ENCODE data around the gene FRMD4B.
A peak's percentile ranks its signal among the peaks of the same experiment; 100 is the strongest.

The FRMD4B gene

DNA sequence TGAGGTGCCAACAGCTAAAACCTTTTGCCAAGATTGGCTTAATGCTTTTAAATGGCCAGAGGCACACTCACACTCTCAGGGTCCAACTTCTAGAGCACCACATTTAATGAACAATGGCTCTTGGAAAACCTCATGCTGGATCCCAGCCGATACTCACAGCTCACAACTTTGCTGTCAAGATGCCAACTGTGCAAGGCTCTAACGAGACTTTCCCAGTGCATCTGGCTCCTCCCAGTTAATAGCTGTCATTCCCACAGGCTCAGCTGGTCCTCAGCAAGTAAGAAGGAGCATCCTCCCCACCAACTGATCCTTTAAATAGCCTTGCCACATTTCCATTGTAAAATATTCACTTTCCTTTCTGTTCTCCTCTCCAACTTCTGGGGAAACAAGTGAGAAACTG is 20.3 kb upstream of the FRMD4B start:
- no peak overlapping the region for H3K4me3 ChIP-seq (ENCODE audit: low read length)
- DNase-seq (ENCODE audit: low read depth) = peak; percentile 25
- TF ChIP-seq, protein P1, sequence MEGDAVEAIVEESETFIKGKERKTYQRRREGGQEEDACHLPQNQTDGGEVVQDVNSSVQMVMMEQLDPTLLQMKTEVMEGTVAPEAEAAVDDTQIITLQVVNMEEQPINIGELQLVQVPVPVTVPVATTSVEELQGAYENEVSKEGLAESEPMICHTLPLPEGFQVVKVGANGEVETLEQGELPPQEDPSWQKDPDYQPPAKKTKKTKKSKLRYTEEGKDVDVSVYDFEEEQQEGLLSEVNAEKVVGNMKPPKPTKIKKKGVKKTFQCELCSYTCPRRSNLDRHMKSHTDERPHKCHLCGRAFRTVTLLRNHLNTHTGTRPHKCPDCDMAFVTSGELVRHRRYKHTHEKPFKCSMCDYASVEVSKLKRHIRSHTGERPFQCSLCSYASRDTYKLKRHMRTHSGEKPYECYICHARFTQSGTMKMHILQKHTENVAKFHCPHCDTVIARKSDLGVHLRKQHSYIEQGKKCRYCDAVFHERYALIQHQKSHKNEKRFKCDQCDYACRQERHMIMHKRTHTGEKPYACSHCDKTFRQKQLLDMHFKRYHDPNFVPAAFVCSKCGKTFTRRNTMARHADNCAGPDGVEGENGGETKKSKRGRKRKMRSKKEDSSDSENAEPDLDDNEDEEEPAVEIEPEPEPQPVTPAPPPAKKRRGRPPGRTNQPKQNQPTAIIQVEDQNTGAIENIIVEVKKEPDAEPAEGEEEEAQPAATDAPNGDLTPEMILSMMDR (IDR thresholded peaks at IDR 0.05; ENCODE audit: insufficient read depth, low read depth, low read length, missing control alignments) = no peak

DNA sequence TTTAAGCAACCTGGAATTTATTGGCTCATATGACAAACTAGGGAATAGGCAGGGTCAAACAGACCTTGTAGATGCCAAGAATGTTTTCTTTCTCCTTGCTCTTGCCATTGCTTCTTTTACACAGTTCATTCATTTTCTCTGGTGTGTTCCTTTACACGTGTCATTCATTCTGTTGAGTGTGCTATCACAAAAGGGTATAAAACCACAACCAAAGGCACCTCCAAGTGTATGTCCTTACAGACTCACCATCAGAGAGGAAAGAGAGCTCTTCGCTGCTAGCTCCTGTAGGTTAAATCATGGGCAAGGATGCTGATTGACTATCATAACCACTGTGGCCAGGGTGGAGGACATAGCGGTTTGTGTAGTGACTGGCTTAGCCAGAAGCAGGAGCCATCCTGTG is 19.2 kb upstream of the FRMD4B start:
- no peak for DNase-seq (ENCODE audit: low read depth)
- TF ChIP-seq, protein P1 (IDR thresholded peaks at IDR 0.05; ENCODE audit: insufficient read depth, low read depth, low read length, missing control alignments) = no peak
- H3K4me3 ChIP-seq (ENCODE audit: low read length) = no peak overlapping the region

DNA sequence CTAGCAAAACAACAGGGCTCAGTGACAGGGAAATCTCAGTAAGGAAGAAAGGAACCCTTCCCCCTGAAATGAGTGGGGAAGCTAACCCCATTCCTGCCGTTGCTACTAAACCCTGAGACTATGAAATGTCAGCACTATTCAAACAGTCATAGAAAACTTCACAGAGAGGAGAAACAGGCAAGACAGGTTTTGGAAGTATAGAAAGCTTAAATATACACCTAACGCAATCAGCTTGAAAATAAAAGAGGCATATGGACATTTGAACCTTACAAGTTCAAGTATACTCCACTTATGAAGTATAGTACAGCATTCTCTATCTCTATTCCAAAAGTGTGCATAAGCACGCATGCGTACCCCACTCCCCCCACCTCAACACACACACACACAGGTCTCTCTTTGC is 17.6 kb upstream of the FRMD4B start:
- H3K4me3 ChIP-seq (ENCODE audit: low read length) = no peak overlapping the region
- peak; percentile 81 for DNase-seq (ENCODE audit: low read depth)
- TF ChIP-seq, protein P1 (IDR thresholded peaks at IDR 0.05; ENCODE audit: insufficient read depth, low read depth, low read length, missing control alignments) = no peak

DNA sequence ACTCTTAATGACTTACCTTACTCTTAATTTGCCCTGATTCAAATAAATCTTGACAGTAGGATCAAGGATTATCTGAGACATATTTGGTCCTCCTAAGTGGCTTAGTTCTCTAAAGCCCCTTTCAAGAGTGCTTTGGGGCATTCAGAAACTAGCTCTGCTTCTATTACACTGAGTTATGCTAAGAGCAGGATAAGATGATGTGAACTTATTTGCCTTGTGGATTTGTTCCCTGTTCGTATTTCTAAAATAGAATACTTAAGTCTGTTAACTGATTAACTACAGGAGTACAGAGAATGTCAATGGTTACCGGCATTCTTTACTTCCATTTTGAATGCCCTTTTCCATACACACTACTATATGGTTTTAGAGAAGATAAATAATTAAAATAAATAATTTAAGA is 14.8 kb upstream of the FRMD4B start:
- DNase-seq (ENCODE audit: low read depth) = no peak
- no peak overlapping the region for H3K4me3 ChIP-seq (ENCODE audit: low read length)
- TF ChIP-seq, protein P1 (IDR thresholded peaks at IDR 0.05; ENCODE audit: insufficient read depth, low read depth, low read length, missing control alignments) = no peak

DNA sequence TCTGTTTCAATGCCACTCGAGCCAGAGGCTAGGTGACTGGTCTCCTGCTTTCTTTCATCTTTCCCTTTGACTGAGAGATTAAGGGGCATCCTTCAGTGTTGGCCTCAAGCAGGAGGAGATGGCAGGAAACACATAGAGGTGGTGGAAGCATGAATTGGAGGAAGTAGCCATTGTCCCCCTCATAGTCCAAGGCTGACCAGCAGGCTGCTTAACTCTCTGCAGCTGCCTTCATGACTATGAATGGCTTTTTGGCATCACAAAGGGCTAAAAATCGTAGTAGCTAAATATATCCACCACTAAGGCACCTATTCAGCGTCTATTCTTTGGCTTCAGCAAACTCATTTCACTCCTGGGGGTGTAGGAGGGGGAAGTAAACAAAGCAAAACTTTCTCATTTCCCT is 7.0 kb upstream of the FRMD4B start:
- TF ChIP-seq, protein P1 (IDR thresholded peaks at IDR 0.05; ENCODE audit: insufficient read depth, low read depth, low read length, missing control alignments) = no peak
- H3K4me3 ChIP-seq (ENCODE audit: low read length) = no peak overlapping the region
- no peak for DNase-seq (ENCODE audit: low read depth)

DNA sequence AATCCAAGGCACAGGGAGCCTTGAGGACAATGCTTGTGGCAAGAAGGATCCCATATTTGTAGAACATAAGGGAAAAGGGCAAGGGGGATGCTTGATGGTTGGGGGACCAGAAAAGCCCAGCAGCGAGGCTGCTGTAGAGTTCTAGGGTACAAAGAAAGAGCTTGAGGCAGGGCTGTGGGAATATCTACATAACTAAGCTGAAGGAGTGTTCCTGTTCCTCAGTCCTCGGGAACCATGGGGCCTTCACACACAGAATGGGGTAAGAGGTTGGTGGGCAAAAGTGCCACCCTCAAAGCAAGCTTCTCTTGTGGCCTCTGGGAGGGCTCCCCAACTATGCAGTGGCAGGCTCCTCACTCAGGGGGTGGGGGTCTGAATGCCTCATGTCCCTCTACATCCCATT is 6.5 kb upstream of the FRMD4B start:
- TF ChIP-seq, protein P1 (IDR thresholded peaks at IDR 0.05; ENCODE audit: insufficient read depth, low read depth, low read length, missing control alignments) = no peak
- no peak for DNase-seq (ENCODE audit: low read depth)
- H3K4me3 ChIP-seq (ENCODE audit: low read length) = no peak overlapping the region

DNA sequence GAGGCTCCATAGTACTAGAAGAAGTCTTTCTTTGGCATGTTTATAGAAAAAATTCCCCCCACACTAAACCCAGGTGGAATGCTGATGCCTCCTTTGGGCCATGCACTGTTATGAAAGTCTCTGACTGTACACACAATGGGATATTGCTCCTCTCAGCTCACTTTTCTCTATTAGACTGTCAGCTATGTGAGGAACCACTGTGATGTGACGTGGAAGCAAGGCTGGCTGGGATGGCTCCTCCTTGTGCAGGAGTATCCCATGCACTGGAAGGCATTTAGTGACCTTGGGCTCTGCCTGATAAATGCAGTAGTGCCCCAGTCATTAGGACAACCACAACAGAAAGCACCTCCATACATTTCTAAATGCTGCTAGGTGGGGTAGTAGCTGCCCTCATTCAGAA is 5.7 kb upstream of the FRMD4B start:
- TF ChIP-seq, protein P1 (IDR thresholded peaks at IDR 0.05; ENCODE audit: insufficient read depth, low read depth, low read length, missing control alignments) = no peak

More for the DNA sequence above, 5.7 kb upstream of the FRMD4B start:
- H3K4me3 ChIP-seq (ENCODE audit: low read length) = no peak overlapping the region
- no peak for DNase-seq (ENCODE audit: low read depth)

All from epithelial cell of esophagus (primary cell).